ENCODE measurements around the gene DDX10. TPM values are rescaled to one million over a fixed set of nuclear protein-coding genes. Genes with fewer than 3 reads are reported as not detected.
"Not testable (repeated sequence)": the region's sequence is repeated elsewhere in the genome, so short reads cannot be mapped to it uniquely, and the experiment has no call there.

Gene DDX10
- total and polyA plus RNA-seq, 3 experiments from 2014 or later: 17.5 to 51.6 (median 49.8) TPM

DNA sequence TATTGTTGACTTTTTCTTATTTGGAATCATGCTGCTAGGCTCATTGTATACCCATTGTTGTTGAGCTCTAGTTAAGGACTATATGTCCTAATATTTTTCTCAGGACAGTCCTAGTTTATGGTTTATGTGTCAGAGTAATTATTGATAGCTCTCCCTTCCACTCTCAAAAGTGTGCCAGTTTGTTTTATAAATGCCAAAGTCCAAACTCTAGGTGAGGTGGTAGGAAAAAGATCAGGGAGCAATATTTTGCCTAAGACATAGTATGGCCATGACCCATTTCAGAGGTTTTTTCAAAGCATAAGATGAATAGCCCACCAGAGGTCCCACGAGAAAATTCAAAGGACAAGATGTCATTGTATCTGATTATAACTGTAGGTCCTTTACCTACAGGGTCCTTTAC is 20.9 kb upstream of the DDX10 start:
- H3K9me3 ChIP-seq (ENCODE audit: low read length): no peaks in the 10 kb centered on the region
- Mint-ChIP-seq H3K4me1 (no peaks in the 10 kb centered on the region), H3K27ac (no peak overlapping the region), H3K9me3 (no peaks in the 10 kb centered on the region), H3K4me3 (no peak overlapping the region), H3K27me3 (peaks cover 0 to 4% of the 10 kb centered on the region in 2 donors), H3K36me3 (no peaks in the 10 kb centered on the region)
- DNase-seq: no peak
- ChIA-PET CTCF (no interaction called here), POLR2A (no interaction called here)
- H3K27me3 ChIP-seq (ENCODE audit: insufficient read depth, low read length, poor library complexity, severe bottlenecking): no peaks in the 10 kb centered on the region
- no peaks in the 10 kb centered on the region for H3K36me3 ChIP-seq (ENCODE audit: insufficient read depth, low read length)
- H3K27ac ChIP-seq (ENCODE audit: low read depth, low read length): no peak overlapping the region
- no peaks in the 10 kb centered on the region for H3K4me1 ChIP-seq (ENCODE audit: insufficient read depth, low read length)
- no peak overlapping the region for H3K4me3 ChIP-seq (ENCODE audit: low read length)

DNA sequence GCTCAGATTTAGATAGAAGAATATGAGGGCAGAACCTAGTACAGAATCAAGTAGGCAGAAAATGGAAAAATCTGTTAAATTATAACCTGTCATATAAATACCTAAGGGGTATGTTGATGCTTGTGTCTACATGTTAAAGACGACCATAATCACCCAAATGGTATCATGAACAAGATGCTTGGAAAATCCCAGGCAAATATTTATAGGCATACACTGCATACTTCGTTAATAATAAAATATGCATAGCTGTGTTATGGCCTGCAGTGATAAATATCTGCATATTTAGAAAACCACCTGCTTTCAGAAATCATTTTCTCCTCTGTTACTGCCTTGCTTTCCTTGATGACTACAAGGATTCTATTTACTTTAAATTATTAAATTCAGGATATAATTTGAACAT is 18.9 kb upstream of the DDX10 start:
- Mint-ChIP-seq H3K4me3 (no peak overlapping the region), H3K36me3 (no peaks in the 10 kb centered on the region), H3K4me1 (no peaks in the 10 kb centered on the region), H3K27me3 (peaks cover 0 to 4% of the 10 kb centered on the region in 2 donors), H3K27ac (peak overlapping the region in 1 of 8 donors; percentile 48), H3K9me3 (no peaks in the 10 kb centered on the region)
- no peak overlapping the region for H3K27ac ChIP-seq (ENCODE audit: low read depth, low read length)
- H3K27me3 ChIP-seq (ENCODE audit: insufficient read depth, low read length, poor library complexity, severe bottlenecking): no peaks in the 10 kb centered on the region
- no peaks in the 10 kb centered on the region for H3K4me1 ChIP-seq (ENCODE audit: insufficient read depth, low read length)
- no peak for DNase-seq
- H3K9me3 ChIP-seq (ENCODE audit: low read length): no peaks in the 10 kb centered on the region
- no peak overlapping the region for H3K4me3 ChIP-seq (ENCODE audit: low read length)
- POLR2A ChIA-PET: no interaction called here
- CTCF ChIA-PET: interaction anchor here (1.7 kb wide), 1 partner anchor 19 kb away, joined by 3 read pairs; the partner anchor contains the start of gene DDX10
- no peaks in the 10 kb centered on the region for H3K36me3 ChIP-seq (ENCODE audit: insufficient read depth, low read length)

DNA sequence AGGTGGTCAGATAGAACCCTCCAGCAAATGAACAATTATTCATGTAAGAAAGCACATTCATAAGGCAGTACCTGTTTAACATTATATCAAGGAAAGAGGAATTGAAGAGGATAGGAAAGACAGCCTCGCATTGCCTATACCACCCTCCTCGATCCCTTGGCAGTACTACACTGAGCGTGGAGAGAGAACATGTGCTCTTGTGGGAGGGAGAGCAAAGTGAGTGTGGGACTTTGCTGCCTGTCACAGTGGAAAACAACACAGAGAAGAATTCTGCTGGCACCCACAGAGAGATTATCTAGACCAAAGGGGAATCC is 17.5 kb upstream of the DDX10 start:
- Histone ChIP-seq H3K27ac (ENCODE audit: low read depth, low read length) (no peak overlapping the region), H3K27me3 (ENCODE audit: insufficient read depth, low read length, poor library complexity, severe bottlenecking) (no peaks in the 10 kb centered on the region), H3K4me3 (ENCODE audit: low read length) (no peak overlapping the region), H3K36me3 (ENCODE audit: insufficient read depth, low read length) (no peaks in the 10 kb centered on the region), H3K4me1 (ENCODE audit: insufficient read depth, low read length) (no peaks in the 10 kb centered on the region), H3K9me3 (ENCODE audit: low read length) (no peaks in the 10 kb centered on the region)
- peaks cover 0 to 4% of the 10 kb centered on the region in 2 donors for H3K27me3 Mint-ChIP-seq
- no peak for DNase-seq
- ChIA-PET POLR2A (no interaction called here), CTCF (interaction anchor here (1.6 to 1.7 kb wide), 2 partner anchors 17 to 529 kb away, joined by 3 to 5 read pairs; partner anchors contain the start of gene DDX10)
- no peak overlapping the region for H3K4me3 Mint-ChIP-seq
- H3K4me1 Mint-ChIP-seq: no peaks in the 10 kb centered on the region
- no peaks in the 10 kb centered on the region for H3K36me3 Mint-ChIP-seq
- no peaks in the 10 kb centered on the region for H3K9me3 Mint-ChIP-seq
- H3K27ac Mint-ChIP-seq: peak overlapping the region in 1 of 8 donors; percentile 10

DNA sequence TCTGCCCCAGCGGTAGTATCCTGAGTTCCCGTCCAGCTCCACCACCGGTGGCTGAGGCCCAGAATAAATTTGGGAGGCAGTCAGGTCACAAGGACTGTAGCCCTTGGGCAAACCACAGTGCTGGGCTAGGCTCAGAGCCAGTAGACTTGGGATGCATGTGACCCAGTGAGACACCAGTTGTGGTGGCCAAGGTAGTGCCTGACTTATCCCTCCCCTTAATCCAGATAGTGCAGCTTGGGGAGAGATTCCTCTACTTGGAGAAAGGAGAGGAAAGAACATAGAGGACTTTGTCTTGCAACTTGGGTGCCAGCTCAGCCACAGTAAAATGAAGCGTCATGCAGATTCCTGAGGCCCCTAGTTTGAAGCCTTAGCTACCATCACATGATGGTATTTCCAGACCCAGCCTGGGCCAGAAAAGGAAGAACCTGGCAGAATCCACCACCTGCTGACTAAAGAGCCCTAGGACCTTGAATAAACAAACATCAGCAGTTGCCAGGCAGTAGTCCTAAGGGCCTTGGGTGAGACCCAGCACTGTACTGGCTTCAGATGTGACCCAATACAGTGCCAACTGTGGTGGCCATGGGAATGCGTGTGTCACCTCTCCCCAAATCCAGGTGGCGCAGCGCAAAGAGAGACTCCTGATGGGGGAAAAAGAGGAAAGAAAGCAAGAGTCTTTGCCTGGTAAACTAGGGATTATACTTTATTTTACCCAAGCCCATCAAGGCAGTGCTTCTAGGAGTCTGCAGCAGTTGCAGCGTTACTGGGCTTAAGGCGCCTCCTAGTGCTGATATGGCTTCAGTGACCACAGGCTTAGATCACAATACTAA is 17.0 kb upstream of the DDX10 start:
- Mint-ChIP-seq H3K27ac (no peak overlapping the region), H3K4me1 (no peaks in the 10 kb centered on the region), H3K9me3 (no peaks in the 10 kb centered on the region), H3K27me3 (peaks cover 0 to 4% of the 10 kb centered on the region in 2 donors), H3K36me3 (no peaks in the 10 kb centered on the region), H3K4me3 (no peak overlapping the region)
- Histone ChIP-seq H3K4me3 (ENCODE audit: low read length) (no peak overlapping the region), H3K9me3 (ENCODE audit: low read length) (no peaks in the 10 kb centered on the region), H3K27me3 (ENCODE audit: insufficient read depth, low read length, poor library complexity, severe bottlenecking) (no peaks in the 10 kb centered on the region), H3K36me3 (ENCODE audit: insufficient read depth, low read length) (no peaks in the 10 kb centered on the region), H3K27ac (ENCODE audit: low read depth, low read length) (no peak overlapping the region), H3K4me1 (ENCODE audit: insufficient read depth, low read length) (no peaks in the 10 kb centered on the region)
- DNase-seq: peak; percentile 29 to 74 (median 47)
- CTCF ChIA-PET: interaction anchor here (0.8 to 1.6 kb wide), 3 partner anchors 8 to 529 kb away, joined by 3 to 6 read pairs (median 5); partner anchors contain the start of gene DDX10
- POLR2A ChIA-PET: no interaction called here

DNA sequence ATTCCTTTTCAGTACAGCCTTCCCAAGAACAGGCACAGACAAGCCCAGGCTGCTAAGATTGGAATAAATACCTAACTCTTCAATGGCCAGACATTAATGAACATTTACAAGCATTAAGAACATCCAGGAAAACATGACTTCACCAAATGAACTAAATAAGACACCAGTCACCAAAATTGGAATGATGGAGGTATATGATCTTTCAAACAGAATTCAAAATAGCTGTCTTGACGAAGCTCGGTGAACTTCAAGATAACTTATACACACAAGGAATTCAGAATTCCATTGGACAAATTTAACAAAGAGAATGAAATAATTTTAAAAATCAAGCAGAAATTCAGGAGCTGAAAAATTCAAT is 16.4 kb upstream of the DDX10 start:
- no peak overlapping the region for H3K27ac Mint-ChIP-seq
- Histone ChIP-seq H3K4me1 (ENCODE audit: insufficient read depth, low read length) (no peaks in the 10 kb centered on the region), H3K27me3 (ENCODE audit: insufficient read depth, low read length, poor library complexity, severe bottlenecking) (no peaks in the 10 kb centered on the region), H3K4me3 (ENCODE audit: low read length) (no peak overlapping the region), H3K27ac (ENCODE audit: low read depth, low read length) (no peak overlapping the region), H3K36me3 (ENCODE audit: insufficient read depth, low read length) (no peaks in the 10 kb centered on the region), H3K9me3 (ENCODE audit: low read length) (no peaks in the 10 kb centered on the region)
- POLR2A ChIA-PET: no interaction called here
- H3K4me1 Mint-ChIP-seq: no peaks in the 10 kb centered on the region
- peaks cover 0 to 2% of the 10 kb centered on the region in 2 donors for H3K27me3 Mint-ChIP-seq
- DNase-seq: no peak
- H3K36me3 Mint-ChIP-seq: no peaks in the 10 kb centered on the region
- CTCF ChIA-PET: interaction anchor here (0.8 to 1.6 kb wide), 4 partner anchors 9 to 640 kb away, joined by 3 to 6 read pairs (median 4); partner anchors contain the start of genes CUL5 and DDX10
- no peaks in the 10 kb centered on the region for H3K9me3 Mint-ChIP-seq
- no peak overlapping the region for H3K4me3 Mint-ChIP-seq

DNA sequence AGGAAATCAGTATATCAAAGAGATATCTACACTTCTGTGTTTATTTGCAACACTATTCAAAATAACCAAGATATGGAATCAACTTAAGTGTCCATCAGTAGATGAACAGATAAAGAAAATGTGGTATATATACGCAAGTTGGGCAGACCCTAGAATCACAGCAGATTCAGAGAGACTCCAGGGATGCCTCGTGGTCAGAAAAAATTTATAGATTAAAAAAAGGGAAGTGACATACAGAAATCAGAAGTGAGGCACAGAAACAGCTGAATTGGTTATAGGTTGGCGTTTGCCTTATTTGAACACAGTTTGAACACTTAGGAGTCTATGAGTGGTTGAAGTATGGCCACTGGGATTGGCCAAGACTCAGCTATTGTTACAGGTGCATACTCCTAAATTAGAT is 10.8 kb upstream of the DDX10 start:
- H3K27ac Mint-ChIP-seq; H3K27me3 ChIP-seq (ENCODE audit: insufficient read depth, low read length, poor library complexity, severe bottlenecking); DNase-seq; H3K9me3 Mint-ChIP-seq; POLR2A ChIA-PET; H3K4me1 Mint-ChIP-seq; CTCF ChIA-PET; H3K4me1 ChIP-seq (ENCODE audit: insufficient read depth, low read length); H3K36me3 Mint-ChIP-seq; H3K27ac ChIP-seq (ENCODE audit: low read depth, low read length); H3K9me3 ChIP-seq (ENCODE audit: low read length); H3K4me3 ChIP-seq (ENCODE audit: low read length); H3K36me3 ChIP-seq (ENCODE audit: insufficient read depth, low read length); H3K4me3 Mint-ChIP-seq; H3K27me3 Mint-ChIP-seq: not testable (repeated sequence)

DNA sequence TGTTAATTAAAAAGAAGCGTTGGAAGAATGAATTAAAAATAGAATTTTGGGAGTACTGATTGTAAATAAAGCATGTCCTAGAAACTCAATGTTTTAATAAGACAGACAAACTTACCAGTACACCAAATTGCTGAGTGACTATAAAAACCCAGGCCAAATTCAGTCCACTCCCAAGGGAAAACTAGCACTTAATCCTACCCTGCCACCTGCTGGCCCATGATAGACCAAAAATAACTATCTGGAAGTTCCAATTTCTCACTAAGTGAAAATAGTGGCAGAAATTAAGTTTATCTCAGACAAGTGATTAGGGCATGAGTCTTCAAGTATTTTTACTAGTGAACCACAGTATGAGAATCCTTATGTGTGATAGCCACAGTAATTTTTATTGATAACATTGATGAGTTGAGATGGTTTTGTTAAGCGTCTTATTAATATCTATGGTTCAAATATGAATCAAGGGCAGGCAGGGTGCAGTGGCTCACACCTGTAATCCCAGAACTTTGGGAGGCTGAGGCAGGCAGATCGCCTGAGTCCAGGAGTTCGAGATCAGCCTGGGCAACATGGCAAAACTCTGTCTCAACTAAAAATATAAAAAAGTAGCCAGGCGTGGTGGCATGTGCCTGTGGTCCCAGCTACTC is 9.8 kb upstream of the DDX10 start:
- no peaks in the 10 kb centered on the region for H3K27me3 ChIP-seq (ENCODE audit: insufficient read depth, low read length, poor library complexity, severe bottlenecking)
- H3K36me3 ChIP-seq (ENCODE audit: insufficient read depth, low read length): no peaks in the 10 kb centered on the region
- no peaks in the 10 kb centered on the region for H3K27me3 Mint-ChIP-seq
- no peaks in the 10 kb centered on the region for H3K36me3 Mint-ChIP-seq
- H3K9me3 ChIP-seq (ENCODE audit: low read length): no peaks in the 10 kb centered on the region
- H3K4me1 ChIP-seq (ENCODE audit: insufficient read depth, low read length): no peaks in the 10 kb centered on the region
- no peaks in the 10 kb centered on the region for H3K9me3 Mint-ChIP-seq
- H3K4me1 Mint-ChIP-seq: no peaks in the 10 kb centered on the region
- ChIA-PET POLR2A (no interaction called here), CTCF (no interaction called here)
- no peak overlapping the region for H3K4me3 ChIP-seq (ENCODE audit: low read length)
- no peak overlapping the region for H3K27ac ChIP-seq (ENCODE audit: low read depth, low read length)
- no peak overlapping the region for H3K4me3 Mint-ChIP-seq
- DNase-seq: peak in 2 of 5 donors; percentile 7 to 10
- no peak overlapping the region for H3K27ac Mint-ChIP-seq

DNA sequence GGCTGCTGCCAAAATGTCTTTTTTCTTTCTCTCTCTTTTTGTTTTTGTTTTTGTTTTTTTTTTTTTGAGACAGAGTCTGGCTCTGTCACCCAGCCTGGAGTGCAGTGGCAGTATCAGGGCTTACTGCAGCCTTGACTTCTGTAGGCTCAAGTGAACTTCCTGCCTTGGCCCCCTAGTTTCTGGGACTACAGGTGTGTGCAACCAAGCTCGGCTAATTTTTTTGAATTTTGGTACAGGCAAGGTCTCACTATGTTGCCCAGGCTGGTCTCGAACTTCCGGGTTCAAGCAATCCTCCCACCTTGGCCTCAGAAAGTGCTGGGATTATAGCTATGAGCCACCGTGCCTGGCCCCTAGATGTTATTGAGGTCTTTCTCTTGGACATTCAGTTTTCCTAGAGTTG is 2.2 kb upstream of the DDX10 start:
- no peaks in the 10 kb centered on the region for H3K27me3 Mint-ChIP-seq

More for the DNA sequence above, 2.2 kb upstream of the DDX10 start:
- peaks cover 23% of the 10 kb centered on the region for H3K4me1 ChIP-seq (ENCODE audit: insufficient read depth, low read length)
- ChIA-PET POLR2A (no interaction called here), CTCF (interaction anchor here (2.6 kb wide), 1 partner anchor 654 kb away, joined by 9 read pairs; the partner anchor contains the start of gene CUL5)
- Mint-ChIP-seq H3K4me3 (peak overlapping the region in 1 of 7 donors; percentile 71), H3K9me3 (no peaks in the 10 kb centered on the region), H3K36me3 (peaks cover 0 to 9% (median 0%) of the 10 kb centered on the region in 3 donors), H3K27ac (peak overlapping the region in 2 of 8 donors; percentile 43 to 72), H3K4me1 (peaks cover 31 to 34% (median 32%) of the 10 kb centered on the region in 3 donors)
- no peaks in the 10 kb centered on the region for H3K9me3 ChIP-seq (ENCODE audit: low read length)
- H3K4me3 ChIP-seq (ENCODE audit: low read length): no peak overlapping the region
- no peaks in the 10 kb centered on the region for H3K27me3 ChIP-seq (ENCODE audit: insufficient read depth, low read length, poor library complexity, severe bottlenecking)
- DNase-seq: no peak
- peaks cover 3% of the 10 kb centered on the region for H3K36me3 ChIP-seq (ENCODE audit: insufficient read depth, low read length)
- no peak overlapping the region for H3K27ac ChIP-seq (ENCODE audit: low read depth, low read length)
